Measurements from ENCODE around the gene PABPC3.

The PABPC3 gene

GRCh38 chr13:25112695-25113255 lies 16.8 kb downstream of the PABPC3 start:
- ATAC-seq = no peak

- ATAC-seq = peak in 1 of 2 donors; percentile 74
Observed at GRCh38 chr13:25114220-25114619, 18.3 kb downstream of the PABPC3 start.

- ATAC-seq = no peak
Observed at GRCh38 chr13:25116044-25116443, 20.1 kb downstream of the PABPC3 start.

- ATAC-seq = no peak
Observed at GRCh38 chr13:25117312-25117711, 21.4 kb downstream of the PABPC3 start.

- no peak for ATAC-seq
Observed at GRCh38 chr13:25118378-25118905, 22.5 kb downstream of the PABPC3 start.

GRCh38 chr13:25130944-25131343 lies 35.0 kb downstream of the PABPC3 start:
- ATAC-seq = no peak

GRCh38 chr13:25131881-25132420 lies 36.0 kb downstream of the PABPC3 start:
- no peak for ATAC-seq

- no peak for ATAC-seq
Observed at GRCh38 chr13:25132751-25133390, 36.9 kb downstream of the PABPC3 start.

- no peak for ATAC-seq
Observed at GRCh38 chr13:25135896-25136295, 40.0 kb downstream of the PABPC3 start.

- no peak for ATAC-seq
Observed at GRCh38 chr13:25136880-25137787, 41.2 kb downstream of the PABPC3 start.

- ATAC-seq = no peak
Observed at GRCh38 chr13:25137788-25138115, 41.8 kb downstream of the PABPC3 start.

- ATAC-seq = no peak
Observed at GRCh38 chr13:25141042-25141441, 45.1 kb downstream of the PABPC3 start.

- no peak for ATAC-seq
Observed at GRCh38 chr13:25143706-25144105, 47.8 kb downstream of the PABPC3 start.

GRCh38 chr13:25147638-25148401 lies 51.9 kb downstream of the PABPC3 start:
- ATAC-seq = peak; percentile 9 to 36

GRCh38 chr13:25148402-25148771 lies 52.5 kb downstream of the PABPC3 start:
- ATAC-seq = no peak
